NCI-H1105 treated with DMSO at 0.1 percent for 48 hours (cell line): ENCODE results near the gene DDX4.
A peak's percentile ranks its signal among the peaks of the same experiment; 100 is the strongest.
"Not testable (repeated sequence)": the region's sequence is repeated elsewhere in the genome, so short reads cannot be mapped to it uniquely, and the experiment has no call there.

ENCODE experiments used
- DNase-seq: peaks from one replicate; lab custom pipeline; 2025; lab: John Stamatoyannopoulos, UW

Gene DDX4

DNA sequence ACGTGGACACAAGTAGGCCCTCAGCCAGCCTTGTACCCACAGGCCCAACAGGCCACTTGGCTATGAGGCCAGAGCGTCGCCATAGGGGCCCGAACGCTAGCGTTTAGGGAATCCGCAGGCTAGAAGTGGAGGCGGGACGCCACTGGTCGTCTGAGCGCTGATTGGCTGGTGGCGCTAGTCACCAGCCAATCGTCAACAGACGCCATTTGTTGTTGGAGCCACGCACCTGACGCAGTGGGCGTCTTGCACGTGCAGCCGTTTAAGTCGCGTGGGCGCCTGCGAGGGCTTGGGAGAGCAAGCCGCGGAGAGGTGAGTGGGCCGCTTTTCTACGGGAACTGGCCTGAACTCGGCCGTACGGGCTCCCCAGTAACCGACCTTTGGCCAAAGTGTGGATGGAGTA is at the start of gene DDX4:
Gene DDX4, plus strand, starts transcription at position 269 of the 400 bp plus-strand sequence. CDS start 903 bp downstream, outside the sequence.
- no peak for DNase-seq

DNA sequence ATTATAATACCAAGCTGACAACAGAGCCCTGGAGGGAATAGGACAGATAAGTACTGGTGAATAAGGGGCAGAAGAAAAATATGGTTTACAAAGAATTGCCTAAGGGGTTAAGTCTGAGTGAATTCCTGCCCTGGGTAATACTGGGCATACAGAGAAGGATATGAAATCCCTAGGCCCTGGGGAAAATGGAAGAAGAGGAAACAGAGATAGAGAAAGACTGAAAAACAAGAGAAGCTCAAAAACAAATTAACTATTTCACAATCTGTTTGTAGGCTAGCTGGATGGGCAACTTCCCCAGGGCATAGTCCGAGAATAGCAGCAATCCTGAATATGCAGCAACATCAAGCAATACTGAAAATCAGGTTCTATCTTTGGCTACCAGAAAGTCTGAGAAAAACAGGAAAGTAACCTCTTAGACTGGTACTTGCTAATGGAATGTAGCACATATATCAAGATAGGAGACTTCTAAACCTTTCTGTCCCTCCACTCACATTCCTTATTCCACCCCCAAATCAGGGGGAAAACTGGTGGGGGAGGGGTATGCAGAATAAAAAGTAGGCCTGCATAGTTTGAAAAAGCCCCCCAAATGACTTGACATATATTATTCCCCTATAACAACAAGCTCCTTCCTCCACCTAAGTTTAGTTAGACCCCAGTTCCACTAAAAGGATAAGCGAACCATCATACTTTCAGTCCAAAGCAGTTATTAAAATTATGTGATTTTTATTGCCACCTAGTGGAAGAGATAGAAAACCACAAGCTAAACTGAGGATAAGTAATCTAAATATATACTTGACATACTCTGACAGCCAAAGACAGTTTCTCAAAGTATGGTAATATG is 46.4 kb upstream of the DDX4 start:
- DNase-seq, result peak; percentile 34

DNA sequence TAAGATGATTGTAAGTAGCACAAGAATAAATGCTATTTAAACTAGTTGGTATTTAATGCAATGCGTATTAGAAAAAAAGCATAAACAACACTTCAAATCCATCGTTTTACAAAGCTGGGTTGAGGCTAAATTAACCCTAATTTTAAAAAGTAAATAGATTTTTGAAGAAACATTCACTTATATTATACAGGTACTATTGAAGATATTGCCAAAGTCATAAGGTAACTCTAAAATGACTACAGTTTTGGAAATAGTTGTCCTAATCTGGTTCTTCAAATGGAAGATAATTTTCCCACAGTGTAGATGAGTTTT is 45.8 kb upstream of the DDX4 start:
- DNase-seq, result no peak

- DNase-seq, result no peak
Measured at GRCh38 chr5:55692509-55692908, 45.4 kb upstream of the DDX4 start.

GRCh38 chr5:55694152-55694830 is 43.6 kb upstream of the DDX4 start:
- peak; percentile 15 for DNase-seq

- DNase-seq, result not testable (repeated sequence)
Measured at GRCh38 chr5:55696704-55697103, 41.2 kb upstream of the DDX4 start.

- DNase-seq, result no peak
Measured at GRCh38 chr5:55699041-55699688, 38.7 kb upstream of the DDX4 start.

GRCh38 chr5:55700745-55701144 is 37.1 kb upstream of the DDX4 start:
- no peak for DNase-seq

GRCh38 chr5:55701462-55702103 is 36.3 kb upstream of the DDX4 start:
- no peak for DNase-seq

DNA sequence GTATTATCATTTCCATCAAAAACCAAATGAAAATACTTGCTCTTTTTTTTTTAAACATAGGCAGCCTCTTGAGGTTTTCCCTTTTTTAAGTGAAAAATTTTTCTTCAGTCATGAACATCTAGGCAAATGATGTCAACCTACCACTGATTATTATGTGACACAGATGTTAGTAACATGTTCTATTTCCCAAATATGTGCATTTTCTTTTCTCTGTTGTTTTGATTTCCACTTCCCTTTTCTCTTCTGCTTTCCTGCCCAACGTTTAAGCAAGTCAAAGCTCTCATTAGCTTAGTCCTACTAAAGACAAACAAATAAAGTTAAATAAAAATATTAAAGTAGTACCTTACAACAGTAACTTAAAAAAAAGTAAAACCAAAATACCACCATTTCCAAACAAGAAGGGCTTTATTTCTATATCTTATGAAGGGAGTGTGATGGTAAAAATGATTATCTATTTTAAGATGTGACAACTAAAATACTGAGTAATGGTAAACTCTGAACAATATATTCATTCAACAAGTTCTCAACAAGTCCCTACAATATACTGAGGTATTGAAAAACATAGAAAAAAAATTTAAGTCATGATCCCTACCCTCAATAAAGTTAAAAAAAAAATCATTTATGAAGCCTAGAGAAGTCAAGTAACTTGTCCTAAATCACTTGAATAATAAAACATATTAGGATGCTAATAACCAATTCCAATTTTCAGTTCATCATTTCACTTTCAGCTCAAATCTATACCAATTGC is 35.1 kb upstream of the DDX4 start:
- DNase-seq, result no peak

DNA sequence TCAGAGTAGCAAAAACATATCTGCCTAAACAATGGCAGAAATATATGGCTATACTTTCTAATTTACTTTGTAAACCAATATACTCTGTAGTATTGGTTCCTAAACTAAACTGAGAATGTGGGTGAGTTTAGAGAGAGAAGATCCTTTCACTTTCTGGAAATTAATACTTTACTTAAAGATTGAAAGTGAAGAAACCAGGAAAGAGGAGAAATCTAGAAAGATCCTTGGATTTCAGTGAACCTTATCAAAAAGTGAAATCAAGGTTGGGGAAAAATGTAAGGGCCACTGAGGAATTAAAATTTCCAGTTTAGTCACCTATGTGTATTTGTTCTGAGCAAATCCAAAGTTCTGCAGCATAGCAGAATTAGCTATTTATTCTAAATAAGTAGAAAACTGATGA is 31.6 kb upstream of the DDX4 start:
- DNase-seq, result no peak

- DNase-seq, result no peak
Measured at GRCh38 chr5:55708732-55709131, 29.1 kb upstream of the DDX4 start.

GRCh38 chr5:55711507-55712022 is 26.3 kb upstream of the DDX4 start:
- DNase-seq, result no peak

DNA sequence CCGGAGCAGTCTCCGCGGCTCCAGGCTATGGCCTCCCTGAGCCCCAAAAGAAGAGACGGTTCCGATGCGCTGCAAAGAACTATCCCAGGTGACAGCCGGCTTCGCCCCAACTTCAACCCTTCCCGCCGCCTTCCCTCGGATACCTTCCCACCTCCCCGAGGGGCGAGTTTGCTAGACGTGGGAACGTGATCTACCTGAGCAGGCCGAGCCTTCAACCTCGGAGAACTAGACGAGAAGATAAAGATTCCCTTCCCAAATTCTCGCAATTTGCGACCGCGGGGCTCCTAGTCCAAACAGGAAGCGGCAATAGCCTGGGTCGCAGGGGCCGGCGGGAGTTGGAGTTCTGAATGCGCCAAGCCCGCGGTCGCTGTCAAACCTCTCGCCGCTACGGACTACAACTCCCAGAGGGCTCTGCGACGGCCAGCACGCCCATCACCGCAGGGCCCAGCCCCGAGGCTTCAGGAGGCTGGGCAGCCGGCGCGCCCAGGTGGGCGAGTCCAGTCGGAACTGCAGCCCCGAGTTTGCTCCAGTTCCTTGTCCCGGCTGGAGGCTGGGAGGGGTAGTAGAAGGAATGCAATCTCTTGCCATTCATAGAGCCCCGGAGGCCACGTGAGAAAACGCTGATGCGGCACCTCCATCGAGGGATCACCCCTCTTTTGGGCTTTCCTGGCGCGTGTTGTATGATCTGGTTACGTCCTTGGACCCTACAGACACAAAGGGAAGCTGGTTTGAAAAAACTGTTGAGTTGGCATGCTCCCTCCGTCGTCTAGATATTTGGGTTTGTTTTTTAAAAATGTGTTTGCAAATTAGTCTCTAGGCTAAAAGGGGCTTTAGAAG is 25.6 kb upstream of the DDX4 start, which contains the start of gene SLC38A9:
Gene SLC38A9, minus strand, starts transcription at position 302 of the 837 bp plus-strand sequence. CDS start 14,366 bp downstream, outside the sequence.
- DNase-seq, result peak; percentile 84

- DNase-seq, result no peak
Measured at GRCh38 chr5:55713871-55714270, 24.0 kb upstream of the DDX4 start.

GRCh38 chr5:55714339-55714738 is 23.5 kb upstream of the DDX4 start:
- DNase-seq, result no peak

DNA sequence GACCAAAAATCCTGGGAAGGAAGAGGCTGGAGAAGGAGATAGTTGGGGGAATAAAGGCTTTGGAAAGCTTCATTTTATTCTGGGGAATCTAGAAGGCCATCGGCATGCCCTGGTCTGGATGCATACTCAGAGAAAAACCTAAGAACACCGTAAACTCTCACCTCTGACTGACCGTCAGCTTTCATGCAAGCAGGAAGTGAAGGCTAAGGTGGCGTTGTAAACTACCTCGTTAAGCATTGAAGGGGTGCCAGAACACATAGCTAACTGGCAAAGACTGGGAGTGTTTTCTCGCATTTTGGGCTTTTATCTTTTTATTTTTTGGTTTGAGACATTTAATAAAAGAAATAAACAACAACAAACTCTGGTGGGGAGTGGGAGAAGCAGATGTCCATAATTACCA is 23.1 kb upstream of the DDX4 start:
- DNase-seq, result no peak

DNA sequence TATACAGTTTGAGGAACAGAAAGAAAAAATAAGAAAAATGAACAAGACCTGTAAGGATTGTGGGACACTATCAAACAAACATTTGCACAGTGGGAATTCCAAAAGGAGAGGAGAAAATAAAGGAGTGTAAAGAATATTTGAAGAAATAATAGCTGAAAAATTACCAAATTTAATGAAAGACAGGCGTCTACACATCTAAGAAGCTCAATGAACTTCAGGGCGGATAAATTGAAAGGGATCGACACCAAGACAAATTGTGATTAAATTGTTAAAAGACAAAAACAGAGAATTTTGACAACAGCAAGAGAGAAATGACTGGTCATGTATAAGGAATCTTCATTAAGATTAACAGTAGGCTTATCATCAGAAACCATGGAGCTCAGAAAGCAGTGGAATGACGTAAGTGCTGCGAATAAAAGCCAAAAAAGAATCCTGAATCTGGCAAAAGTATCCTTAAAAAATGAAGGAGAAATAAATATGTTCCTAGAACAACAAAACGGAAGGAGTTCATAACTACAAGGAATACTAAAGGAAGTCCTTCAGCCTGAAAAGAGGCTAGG is 22.3 kb upstream of the DDX4 start:
- DNase-seq, result no peak

DNA sequence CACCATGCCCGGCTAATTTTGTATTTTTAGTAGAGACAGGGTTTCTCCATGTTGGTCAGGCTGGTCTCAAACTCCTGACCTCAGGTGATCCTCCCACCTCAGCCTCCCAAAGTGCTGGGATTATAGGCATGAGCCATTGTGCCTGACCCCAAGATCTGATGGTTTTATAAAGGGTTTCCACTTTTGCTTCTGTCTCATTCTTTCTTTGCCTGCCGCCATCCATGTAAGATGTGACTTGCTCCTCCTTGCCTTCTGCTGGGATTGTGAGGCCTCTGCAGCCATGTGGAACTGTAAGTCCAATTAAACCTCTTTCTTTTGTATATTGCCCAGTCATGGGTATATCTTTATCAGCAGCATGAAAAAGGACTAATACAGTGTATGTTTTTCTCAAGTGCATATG is 18.8 kb upstream of the DDX4 start:
- not testable (repeated sequence) for DNase-seq

DNA sequence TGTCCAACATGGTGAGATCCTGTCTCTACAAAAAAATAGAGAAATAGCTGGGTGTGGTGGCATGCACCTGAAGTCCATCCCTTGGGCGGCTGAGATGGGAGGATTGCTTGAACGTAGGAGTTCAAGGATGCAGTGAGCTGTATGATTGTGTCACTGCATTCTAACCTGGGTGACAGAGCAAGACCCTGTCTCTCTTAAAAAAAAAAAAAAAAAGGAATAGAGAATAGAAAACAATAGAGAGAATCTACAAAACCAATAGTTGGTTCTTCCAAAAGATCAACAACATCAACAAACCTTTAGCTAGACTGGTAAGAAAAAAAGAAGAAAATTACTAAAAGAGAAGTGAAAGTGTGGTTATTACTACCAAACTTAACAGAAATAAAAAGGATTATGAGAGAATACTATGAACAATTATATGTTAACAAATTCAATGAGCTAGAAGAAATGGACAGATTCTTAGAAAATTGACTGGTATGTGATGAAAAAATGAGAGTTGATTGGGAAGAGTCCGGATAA is 17.6 kb upstream of the DDX4 start:
- DNase-seq, result no peak
